Measurements from ENCODE around the gene AMZ1. TPM values are rescaled to one million over a fixed set of nuclear protein-coding genes. Genes with fewer than 3 reads are reported as not detected.
"Not testable (repeated sequence)": the region's sequence is repeated elsewhere in the genome, so short reads cannot be mapped to it uniquely, and the experiment has no call there.

AMZ1 gene
- total RNA-seq, 6 experiments from 2014 or later: 6.2 to 11.3 (median 7.8) TPM

GRCh38 chr7:2692543-2692942, 4.5 kb downstream of the AMZ1 start:
- H3K4me3 Mint-ChIP-seq: no peak overlapping the region
- H3K27me3 Mint-ChIP-seq (ENCODE audit: insufficient read depth): peaks cover 2% of the 10 kb centered on the region; the same call in 1 of the 2 replicates
- H3K4me1 Mint-ChIP-seq (ENCODE audit: low read depth): peaks cover 30% of the 10 kb centered on the region
- no peak for DNase-seq
- H3K27ac Mint-ChIP-seq: no peak overlapping the region
- H3K9me3 Mint-ChIP-seq: no peaks in the 10 kb centered on the region
- TF ChIP-seq, protein P1, sequence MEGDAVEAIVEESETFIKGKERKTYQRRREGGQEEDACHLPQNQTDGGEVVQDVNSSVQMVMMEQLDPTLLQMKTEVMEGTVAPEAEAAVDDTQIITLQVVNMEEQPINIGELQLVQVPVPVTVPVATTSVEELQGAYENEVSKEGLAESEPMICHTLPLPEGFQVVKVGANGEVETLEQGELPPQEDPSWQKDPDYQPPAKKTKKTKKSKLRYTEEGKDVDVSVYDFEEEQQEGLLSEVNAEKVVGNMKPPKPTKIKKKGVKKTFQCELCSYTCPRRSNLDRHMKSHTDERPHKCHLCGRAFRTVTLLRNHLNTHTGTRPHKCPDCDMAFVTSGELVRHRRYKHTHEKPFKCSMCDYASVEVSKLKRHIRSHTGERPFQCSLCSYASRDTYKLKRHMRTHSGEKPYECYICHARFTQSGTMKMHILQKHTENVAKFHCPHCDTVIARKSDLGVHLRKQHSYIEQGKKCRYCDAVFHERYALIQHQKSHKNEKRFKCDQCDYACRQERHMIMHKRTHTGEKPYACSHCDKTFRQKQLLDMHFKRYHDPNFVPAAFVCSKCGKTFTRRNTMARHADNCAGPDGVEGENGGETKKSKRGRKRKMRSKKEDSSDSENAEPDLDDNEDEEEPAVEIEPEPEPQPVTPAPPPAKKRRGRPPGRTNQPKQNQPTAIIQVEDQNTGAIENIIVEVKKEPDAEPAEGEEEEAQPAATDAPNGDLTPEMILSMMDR (IDR thresholded peaks at IDR 0.05): no peak
- no peaks in the 10 kb centered on the region for H3K36me3 Mint-ChIP-seq (ENCODE audit: low read depth)

DNA sequence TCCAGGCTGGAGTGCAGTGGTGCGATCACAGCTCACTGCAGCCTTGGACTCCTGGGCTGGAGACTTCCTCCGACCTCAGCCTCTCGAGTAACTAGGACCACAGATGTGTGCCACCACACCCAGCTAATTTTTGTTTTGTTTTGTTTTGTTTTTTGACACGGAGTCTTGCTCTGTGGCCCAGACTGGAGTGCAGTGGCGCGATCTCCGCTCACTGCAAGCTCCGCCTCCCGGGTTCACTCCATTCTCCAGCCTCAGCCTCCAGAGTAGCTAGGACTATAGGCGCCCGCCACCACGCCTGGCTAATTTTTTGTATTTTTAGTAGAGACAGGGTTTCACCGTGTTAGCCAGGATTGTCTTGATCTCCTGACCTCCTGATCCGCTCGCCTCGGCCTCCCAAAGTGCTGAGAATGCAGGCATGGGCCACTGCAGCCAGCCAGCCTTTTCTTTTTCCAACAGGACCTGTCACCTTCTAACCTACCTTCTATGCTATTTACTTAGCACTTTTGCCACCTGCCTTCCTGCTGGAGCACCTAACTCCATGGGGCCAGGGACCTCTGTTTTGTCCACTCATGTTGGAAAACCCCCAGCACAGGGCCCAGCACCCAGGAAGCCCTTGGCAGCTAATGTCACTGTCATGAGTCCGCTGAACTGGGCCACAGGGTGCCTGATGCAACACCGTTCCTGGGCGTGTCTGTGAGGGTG, 5.6 kb downstream of the AMZ1 start:
- not testable (repeated sequence) for DNase-seq; H3K9me3 Mint-ChIP-seq; H3K4me3 Mint-ChIP-seq; H3K27ac Mint-ChIP-seq; H3K36me3 Mint-ChIP-seq (ENCODE audit: low read depth); H3K27me3 Mint-ChIP-seq (ENCODE audit: insufficient read depth)
- peaks cover 27% of the 10 kb centered on the region for H3K4me1 Mint-ChIP-seq (ENCODE audit: low read depth)

GRCh38 chr7:2694122-2694436, 6.1 kb downstream of the AMZ1 start:
- H3K27me3 Mint-ChIP-seq (ENCODE audit: insufficient read depth); H3K4me3 Mint-ChIP-seq; H3K36me3 Mint-ChIP-seq (ENCODE audit: low read depth); DNase-seq; H3K27ac Mint-ChIP-seq; H3K9me3 Mint-ChIP-seq: not testable (repeated sequence)
- H3K4me1 Mint-ChIP-seq (ENCODE audit: low read depth): peaks cover 22% of the 10 kb centered on the region

- Mint-ChIP-seq H3K27me3 (ENCODE audit: insufficient read depth) (peaks cover 1% of the 10 kb centered on the region; the same call in 1 of the 2 replicates), H3K4me1 (ENCODE audit: low read depth) (no peaks in the 10 kb centered on the region), H3K36me3 (ENCODE audit: low read depth) (no peaks in the 10 kb centered on the region), H3K9me3 (no peaks in the 10 kb centered on the region), H3K27ac (no peak overlapping the region), H3K4me3 (no peak overlapping the region)
- no peak for DNase-seq
- TF ChIP-seq, protein P1 (IDR thresholded peaks at IDR 0.05): no peak
Measured at GRCh38 chr7:2698581-2699288, 10.7 kb downstream of the AMZ1 start.

GRCh38 chr7:2699289-2699620, 11.3 kb downstream of the AMZ1 start:
- H3K9me3 Mint-ChIP-seq: no peaks in the 10 kb centered on the region
- H3K36me3 Mint-ChIP-seq (ENCODE audit: low read depth): no peaks in the 10 kb centered on the region
- no peaks in the 10 kb centered on the region for H3K4me1 Mint-ChIP-seq (ENCODE audit: low read depth)
- TF ChIP-seq, protein P1 (IDR thresholded peaks at IDR 0.05): no peak
- H3K4me3 Mint-ChIP-seq: no peak overlapping the region
- H3K27me3 Mint-ChIP-seq (ENCODE audit: insufficient read depth): peaks cover 1% of the 10 kb centered on the region; the same call in 1 of the 2 replicates
- no peak overlapping the region for H3K27ac Mint-ChIP-seq
- DNase-seq: no peak

DNA sequence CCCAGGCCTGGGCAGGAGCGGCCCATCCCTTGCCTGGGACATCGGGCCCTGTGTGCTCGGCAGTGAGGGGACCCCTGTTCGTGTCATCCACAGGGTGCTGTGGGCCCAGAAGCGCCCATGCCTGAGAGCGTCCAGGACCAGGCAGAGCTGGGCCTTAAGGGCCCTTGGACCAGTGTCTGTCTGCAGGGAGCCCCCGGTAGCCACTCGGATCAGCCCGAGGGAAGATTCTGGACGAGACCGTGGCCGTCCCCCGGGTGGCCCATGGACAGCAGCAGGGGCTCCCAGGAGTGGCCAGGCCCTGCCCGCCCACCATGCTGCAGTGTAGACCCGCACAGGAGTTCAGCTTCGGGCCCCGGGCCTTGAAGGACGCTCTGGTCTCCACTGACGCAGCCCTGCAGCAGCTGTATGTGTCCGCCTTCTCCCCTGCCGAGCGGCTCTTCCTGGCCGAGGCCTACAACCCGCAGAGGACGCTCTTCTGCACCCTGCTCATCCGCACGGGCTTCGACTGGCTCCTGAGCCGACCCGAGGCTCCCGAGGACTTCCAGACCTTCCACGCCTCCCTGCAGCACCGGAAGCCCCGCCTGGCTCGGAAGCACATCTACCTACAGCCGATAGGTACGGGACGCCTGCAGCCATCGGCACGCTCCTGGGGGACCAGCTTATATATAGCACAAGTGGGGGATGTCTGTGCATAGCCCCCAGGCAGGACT, 12.3 kb downstream of the AMZ1 start:
- no peak for DNase-seq
- peaks cover 1% of the 10 kb centered on the region; the same call in 1 of the 2 replicates for H3K27me3 Mint-ChIP-seq (ENCODE audit: insufficient read depth)
- H3K4me1 Mint-ChIP-seq (ENCODE audit: low read depth): no peaks in the 10 kb centered on the region
- peaks cover 7% of the 10 kb centered on the region for H3K36me3 Mint-ChIP-seq (ENCODE audit: low read depth)
- TF ChIP-seq, protein P1 (IDR thresholded peaks at IDR 0.05): no peak
- no peak overlapping the region for H3K4me3 Mint-ChIP-seq
- H3K9me3 Mint-ChIP-seq: no peaks in the 10 kb centered on the region
- no peak overlapping the region for H3K27ac Mint-ChIP-seq
